Peyer's patch (tissue), 4 donors: ENCODE measurements around the gene ARHGAP21.

Experiments
- POLR2A ChIP-seq, 2 donors: fragments of 450-650 bp; IDR thresholded peaks; one replicate each; pipeline ENCODE4 v1.5.1; 2017; ENCODE audit warnings: antibody characterized with exemption in 2 of 2, mild to moderate bottlenecking in 2 of 2, moderate library complexity in 2 of 2
- TF ChIP-seq, protein P1 (sequence below), 6 experiments: fragments of 450-650 bp in 4 of 6; fragments of 200-600 bp in 2 of 6; sonication (generic) in 1 of 6; IDR thresholded peaks; one replicate each; pipeline ENCODE4 v1.5.1; 2017 to 2019; ENCODE audit warnings: antibody characterized with exemption in 6 of 6, mild to moderate bottlenecking in 3 of 6, moderate library complexity in 1 of 6

DNA sequence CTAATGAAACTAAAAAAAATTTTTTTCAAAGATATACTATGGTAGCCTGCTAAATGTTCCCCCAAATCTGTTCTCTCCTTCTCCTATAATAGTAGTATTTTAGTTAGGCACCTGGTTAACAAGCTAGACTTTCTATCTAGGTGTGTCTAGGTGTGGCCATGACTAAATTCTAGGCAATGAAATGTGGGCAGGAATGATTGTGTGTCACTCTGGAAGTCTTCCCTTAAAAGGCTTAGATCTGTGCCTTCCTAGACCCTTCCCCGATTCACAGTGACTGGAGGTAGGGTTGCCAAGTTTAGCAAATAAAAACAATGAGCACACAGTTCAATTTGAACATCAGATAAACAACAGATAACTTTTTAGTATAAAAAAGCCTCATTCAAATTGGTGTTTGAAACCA lies 8.3 kb upstream of the ARHGAP21 start:
- TF ChIP-seq, protein P1, sequence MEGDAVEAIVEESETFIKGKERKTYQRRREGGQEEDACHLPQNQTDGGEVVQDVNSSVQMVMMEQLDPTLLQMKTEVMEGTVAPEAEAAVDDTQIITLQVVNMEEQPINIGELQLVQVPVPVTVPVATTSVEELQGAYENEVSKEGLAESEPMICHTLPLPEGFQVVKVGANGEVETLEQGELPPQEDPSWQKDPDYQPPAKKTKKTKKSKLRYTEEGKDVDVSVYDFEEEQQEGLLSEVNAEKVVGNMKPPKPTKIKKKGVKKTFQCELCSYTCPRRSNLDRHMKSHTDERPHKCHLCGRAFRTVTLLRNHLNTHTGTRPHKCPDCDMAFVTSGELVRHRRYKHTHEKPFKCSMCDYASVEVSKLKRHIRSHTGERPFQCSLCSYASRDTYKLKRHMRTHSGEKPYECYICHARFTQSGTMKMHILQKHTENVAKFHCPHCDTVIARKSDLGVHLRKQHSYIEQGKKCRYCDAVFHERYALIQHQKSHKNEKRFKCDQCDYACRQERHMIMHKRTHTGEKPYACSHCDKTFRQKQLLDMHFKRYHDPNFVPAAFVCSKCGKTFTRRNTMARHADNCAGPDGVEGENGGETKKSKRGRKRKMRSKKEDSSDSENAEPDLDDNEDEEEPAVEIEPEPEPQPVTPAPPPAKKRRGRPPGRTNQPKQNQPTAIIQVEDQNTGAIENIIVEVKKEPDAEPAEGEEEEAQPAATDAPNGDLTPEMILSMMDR (IDR thresholded peaks at IDR 0.05) = no peak
- TF ChIP-seq POLR2A (IDR thresholded peaks at IDR 0.05) = no peak
